ENCODE results near the gene CST9L.

DNA sequence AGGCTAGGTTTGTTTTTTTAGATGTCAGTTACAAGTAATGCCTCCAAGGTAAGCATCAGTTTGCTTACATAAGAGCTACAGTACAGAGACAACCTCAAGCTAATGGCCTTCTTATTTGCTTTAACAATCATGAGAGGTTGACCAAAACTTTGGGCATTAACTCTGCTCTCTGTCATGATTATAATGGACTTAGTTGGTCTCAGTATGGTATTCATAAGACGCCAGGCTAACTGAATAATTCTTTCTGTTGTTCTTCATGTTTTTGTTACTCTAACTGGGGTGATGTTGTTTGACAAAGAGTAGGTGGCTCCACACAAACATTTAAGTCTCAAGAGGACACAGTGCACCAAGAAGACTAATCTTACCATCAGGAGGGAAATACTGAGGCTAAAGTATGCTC, 27.7 kb upstream of the CST9L start:
- TF ChIP-seq TAF1 (conservative IDR thresholded peaks at IDR 0.05): no peak
- TF ChIP-seq FOXA1 (IDR thresholded peaks at IDR 0.05): no peak
- TF ChIP-seq, protein P1, sequence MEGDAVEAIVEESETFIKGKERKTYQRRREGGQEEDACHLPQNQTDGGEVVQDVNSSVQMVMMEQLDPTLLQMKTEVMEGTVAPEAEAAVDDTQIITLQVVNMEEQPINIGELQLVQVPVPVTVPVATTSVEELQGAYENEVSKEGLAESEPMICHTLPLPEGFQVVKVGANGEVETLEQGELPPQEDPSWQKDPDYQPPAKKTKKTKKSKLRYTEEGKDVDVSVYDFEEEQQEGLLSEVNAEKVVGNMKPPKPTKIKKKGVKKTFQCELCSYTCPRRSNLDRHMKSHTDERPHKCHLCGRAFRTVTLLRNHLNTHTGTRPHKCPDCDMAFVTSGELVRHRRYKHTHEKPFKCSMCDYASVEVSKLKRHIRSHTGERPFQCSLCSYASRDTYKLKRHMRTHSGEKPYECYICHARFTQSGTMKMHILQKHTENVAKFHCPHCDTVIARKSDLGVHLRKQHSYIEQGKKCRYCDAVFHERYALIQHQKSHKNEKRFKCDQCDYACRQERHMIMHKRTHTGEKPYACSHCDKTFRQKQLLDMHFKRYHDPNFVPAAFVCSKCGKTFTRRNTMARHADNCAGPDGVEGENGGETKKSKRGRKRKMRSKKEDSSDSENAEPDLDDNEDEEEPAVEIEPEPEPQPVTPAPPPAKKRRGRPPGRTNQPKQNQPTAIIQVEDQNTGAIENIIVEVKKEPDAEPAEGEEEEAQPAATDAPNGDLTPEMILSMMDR (IDR thresholded peaks at IDR 0.05; ENCODE audit: low read depth, low read length, missing input control): no peak
- TF ChIP-seq EGR1 (IDR thresholded peaks at IDR 0.05; ENCODE audit: low read depth in 2 of 2): no peak
- no peak for TF ChIP-seq ZBTB33 (IDR thresholded peaks at IDR 0.05)
- TF ChIP-seq, protein P2, sequence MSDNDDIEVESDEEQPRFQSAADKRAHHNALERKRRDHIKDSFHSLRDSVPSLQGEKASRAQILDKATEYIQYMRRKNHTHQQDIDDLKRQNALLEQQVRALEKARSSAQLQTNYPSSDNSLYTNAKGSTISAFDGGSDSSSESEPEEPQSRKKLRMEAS (IDR thresholded peaks at IDR 0.05): no peak
- TF ChIP-seq GABPA (IDR thresholded peaks at IDR 0.05 in 1 of 2, conservative IDR thresholded peaks at IDR 0.05 in 1 of 2): no peak
- no peak for TF ChIP-seq REST (IDR thresholded peaks at IDR 0.05)
- TF ChIP-seq YY1 (IDR thresholded peaks at IDR 0.05): no peak
- TF ChIP-seq ATF3 (IDR thresholded peaks at IDR 0.05): no peak
- no peak for TF ChIP-seq FOXA2 (IDR thresholded peaks at IDR 0.05)
- TF ChIP-seq SP1 (IDR thresholded peaks at IDR 0.05): no peak
- TF ChIP-seq JUND (IDR thresholded peaks at IDR 0.05): no peak

Data from liver (tissue), 3 donors.